HL-60 (cell line): ENCODE results near the gene IGFBP3.

ENCODE experiments used
- CTCF ChIP-seq: IDR thresholded peaks from one replicate; pipeline ENCODE4 v1.5.1; 2011; ENCODE audit warnings: low read length, control low read depth, inconsistent platforms; ENCODE audit not compliant: insufficient read depth
- GABPA ChIP-seq: IDR thresholded peaks from 2 replicates; pipeline ENCODE4 v1.6.1; 2012; ENCODE audit warnings: low read depth
- POLR2AphosphoS5 ChIP-seq: IDR thresholded peaks from 2 replicates; pipeline ENCODE4 v1.6.1; 2012; ENCODE audit warnings: low read depth
- SPI1 ChIP-seq: IDR thresholded peaks from 2 replicates; pipeline ENCODE4 v1.6.1; 2012; ENCODE audit warnings: low read depth, mild to moderate bottlenecking, borderline replicate concordance
- TF ChIP-seq, protein P1 (sequence below): IDR thresholded peaks from 2 replicates; pipeline ENCODE4 v1.6.1; 2012; ENCODE audit warnings: low read depth; ENCODE audit not compliant: insufficient replicate concordance

DNA sequence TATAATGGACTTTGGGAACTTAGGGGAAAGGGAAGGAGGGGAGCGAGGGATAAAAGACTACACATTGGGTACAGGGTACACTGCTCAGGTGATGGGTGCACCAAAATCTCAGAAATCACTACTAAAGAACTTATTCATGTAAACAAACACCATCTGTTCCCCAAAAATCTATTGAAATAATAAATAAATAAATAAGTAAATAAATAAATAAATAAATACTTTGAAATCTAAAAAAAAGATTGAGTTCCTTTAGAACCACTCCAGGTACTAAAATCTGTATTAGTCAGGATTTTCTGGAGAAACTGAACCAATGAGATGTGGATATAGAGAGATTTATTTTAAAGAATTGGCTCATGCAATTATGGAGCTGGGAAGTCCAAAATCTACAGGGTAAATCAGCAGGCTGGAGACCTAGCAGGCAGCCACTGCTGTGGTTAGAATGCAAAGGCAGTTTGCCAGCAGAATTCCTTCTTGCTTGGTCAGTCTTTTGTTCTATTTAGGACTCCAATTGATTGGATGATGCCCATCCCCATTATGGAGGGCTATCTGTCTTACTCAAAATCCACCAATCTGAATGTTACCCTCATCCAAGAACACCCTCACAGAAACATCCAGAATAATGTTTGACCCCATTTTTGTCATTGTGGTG is 23.9 kb downstream of the IGFBP3 start:
- TF ChIP-seq CTCF (no peak), POLR2AphosphoS5 (no peak), SPI1 (no peak), GABPA (no peak)
- TF ChIP-seq, protein P1, sequence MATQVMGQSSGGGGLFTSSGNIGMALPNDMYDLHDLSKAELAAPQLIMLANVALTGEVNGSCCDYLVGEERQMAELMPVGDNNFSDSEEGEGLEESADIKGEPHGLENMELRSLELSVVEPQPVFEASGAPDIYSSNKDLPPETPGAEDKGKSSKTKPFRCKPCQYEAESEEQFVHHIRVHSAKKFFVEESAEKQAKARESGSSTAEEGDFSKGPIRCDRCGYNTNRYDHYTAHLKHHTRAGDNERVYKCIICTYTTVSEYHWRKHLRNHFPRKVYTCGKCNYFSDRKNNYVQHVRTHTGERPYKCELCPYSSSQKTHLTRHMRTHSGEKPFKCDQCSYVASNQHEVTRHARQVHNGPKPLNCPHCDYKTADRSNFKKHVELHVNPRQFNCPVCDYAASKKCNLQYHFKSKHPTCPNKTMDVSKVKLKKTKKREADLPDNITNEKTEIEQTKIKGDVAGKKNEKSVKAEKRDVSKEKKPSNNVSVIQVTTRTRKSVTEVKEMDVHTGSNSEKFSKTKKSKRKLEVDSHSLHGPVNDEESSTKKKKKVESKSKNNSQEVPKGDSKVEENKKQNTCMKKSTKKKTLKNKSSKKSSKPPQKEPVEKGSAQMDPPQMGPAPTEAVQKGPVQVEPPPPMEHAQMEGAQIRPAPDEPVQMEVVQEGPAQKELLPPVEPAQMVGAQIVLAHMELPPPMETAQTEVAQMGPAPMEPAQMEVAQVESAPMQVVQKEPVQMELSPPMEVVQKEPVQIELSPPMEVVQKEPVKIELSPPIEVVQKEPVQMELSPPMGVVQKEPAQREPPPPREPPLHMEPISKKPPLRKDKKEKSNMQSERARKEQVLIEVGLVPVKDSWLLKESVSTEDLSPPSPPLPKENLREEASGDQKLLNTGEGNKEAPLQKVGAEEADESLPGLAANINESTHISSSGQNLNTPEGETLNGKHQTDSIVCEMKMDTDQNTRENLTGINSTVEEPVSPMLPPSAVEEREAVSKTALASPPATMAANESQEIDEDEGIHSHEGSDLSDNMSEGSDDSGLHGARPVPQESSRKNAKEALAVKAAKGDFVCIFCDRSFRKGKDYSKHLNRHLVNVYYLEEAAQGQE = no peak
